ENCODE results near the gene MYOD1. TPM values are rescaled to one million over a fixed set of nuclear protein-coding genes. Genes with fewer than 3 reads are reported as not detected.
A peak's percentile ranks its signal among the peaks of the same experiment; 100 is the strongest.

MYOD1 gene
- total RNA-seq, 1 experiment from 2014 or later, result not detected

DNA sequence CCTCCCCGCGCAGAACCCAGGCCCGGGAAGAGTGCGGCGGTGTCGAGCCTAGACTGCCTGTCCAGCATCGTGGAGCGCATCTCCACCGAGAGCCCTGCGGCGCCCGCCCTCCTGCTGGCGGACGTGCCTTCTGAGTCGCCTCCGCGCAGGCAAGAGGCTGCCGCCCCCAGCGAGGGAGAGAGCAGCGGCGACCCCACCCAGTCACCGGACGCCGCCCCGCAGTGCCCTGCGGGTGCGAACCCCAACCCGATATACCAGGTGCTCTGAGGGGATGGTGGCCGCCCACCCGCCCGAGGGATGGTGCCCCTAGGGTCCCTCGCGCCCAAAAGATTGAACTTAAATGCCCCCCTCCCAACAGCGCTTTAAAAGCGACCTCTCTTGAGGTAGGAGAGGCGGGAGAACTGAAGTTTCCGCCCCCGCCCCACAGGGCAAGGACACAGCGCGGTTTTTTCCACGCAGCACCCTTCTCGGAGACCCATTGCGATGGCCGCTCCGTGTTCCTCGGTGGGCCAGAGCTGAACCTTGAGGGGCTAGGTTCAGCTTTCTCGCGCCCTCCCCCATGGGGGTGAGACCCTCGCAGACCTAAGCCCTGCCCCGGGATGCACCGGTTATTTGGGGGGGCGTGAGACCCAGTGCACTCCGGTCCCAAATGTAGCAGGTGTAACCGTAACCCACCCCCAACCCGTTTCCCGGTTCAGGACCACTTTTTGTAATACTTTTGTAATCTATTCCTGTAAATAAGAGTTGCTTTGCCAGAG, 2.0 kb downstream of the MYOD1 start:
- no peak overlapping the region for H2AFZ ChIP-seq (ENCODE audit: low read length)
- ChIA-PET POLR2A (ENCODE audit: unreplicated experiment) (no interaction called here), CTCF (no interaction called here)
- DNase-seq (no peak), ATAC-seq (no peak)
- no peak overlapping the region for H3K27ac ChIP-seq (ENCODE audit: low read length)
- 0 out of 2 replicates have a peak overlapping the region, but pooled peaks have one; percentile 7 for H3K4me2 ChIP-seq (ENCODE audit: low read length)
- no peak overlapping the region for H3K4me3 ChIP-seq (ENCODE audit: low read length)
- intact Hi-C loops (cut with micrococcal nuclease), result no loop called here
- no peaks in the 10 kb centered on the region for H3K9me2 ChIP-seq (replicated peaks; ENCODE audit: low read length)
- no peaks in the 10 kb centered on the region for H3K36me3 ChIP-seq (ENCODE audit: low read depth, low read length)
- H3K27me3 ChIP-seq (ENCODE audit: low read length), result peaks cover 47% of the 10 kb centered on the region
- H3K4me1 ChIP-seq (ENCODE audit: insufficient read depth, low read length), result no peaks in the 10 kb centered on the region
- no peak overlapping the region for H3K9ac ChIP-seq (ENCODE audit: low read length)
- BruUV-seq (replicated peaks), result no TSS peak
- H3F3A ChIP-seq (ENCODE audit: low read length, unreplicated experiment), result no peaks in the 10 kb centered on the region
- TF ChIP-seq EZH2 (IDR thresholded peaks at IDR 0.05; ENCODE audit: low read length, unreplicated experiment) (no peak), EZH2phosphoT487 (IDR thresholded peaks at IDR 0.05; ENCODE audit: borderline replicate concordance, low read length) (no peak)
- TF ChIP-seq, protein P1, sequence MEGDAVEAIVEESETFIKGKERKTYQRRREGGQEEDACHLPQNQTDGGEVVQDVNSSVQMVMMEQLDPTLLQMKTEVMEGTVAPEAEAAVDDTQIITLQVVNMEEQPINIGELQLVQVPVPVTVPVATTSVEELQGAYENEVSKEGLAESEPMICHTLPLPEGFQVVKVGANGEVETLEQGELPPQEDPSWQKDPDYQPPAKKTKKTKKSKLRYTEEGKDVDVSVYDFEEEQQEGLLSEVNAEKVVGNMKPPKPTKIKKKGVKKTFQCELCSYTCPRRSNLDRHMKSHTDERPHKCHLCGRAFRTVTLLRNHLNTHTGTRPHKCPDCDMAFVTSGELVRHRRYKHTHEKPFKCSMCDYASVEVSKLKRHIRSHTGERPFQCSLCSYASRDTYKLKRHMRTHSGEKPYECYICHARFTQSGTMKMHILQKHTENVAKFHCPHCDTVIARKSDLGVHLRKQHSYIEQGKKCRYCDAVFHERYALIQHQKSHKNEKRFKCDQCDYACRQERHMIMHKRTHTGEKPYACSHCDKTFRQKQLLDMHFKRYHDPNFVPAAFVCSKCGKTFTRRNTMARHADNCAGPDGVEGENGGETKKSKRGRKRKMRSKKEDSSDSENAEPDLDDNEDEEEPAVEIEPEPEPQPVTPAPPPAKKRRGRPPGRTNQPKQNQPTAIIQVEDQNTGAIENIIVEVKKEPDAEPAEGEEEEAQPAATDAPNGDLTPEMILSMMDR (conservative IDR thresholded peaks at IDR 0.05; ENCODE audit: low read depth, low read length), result no peak
- H3K79me2 ChIP-seq (ENCODE audit: low read length), result no peaks in the 10 kb centered on the region
- no peaks in the 10 kb centered on the region for H4K20me1 ChIP-seq (ENCODE audit: low read length)
- H3K9me3 ChIP-seq (ENCODE audit: low read length), result no peaks in the 10 kb centered on the region

DNA sequence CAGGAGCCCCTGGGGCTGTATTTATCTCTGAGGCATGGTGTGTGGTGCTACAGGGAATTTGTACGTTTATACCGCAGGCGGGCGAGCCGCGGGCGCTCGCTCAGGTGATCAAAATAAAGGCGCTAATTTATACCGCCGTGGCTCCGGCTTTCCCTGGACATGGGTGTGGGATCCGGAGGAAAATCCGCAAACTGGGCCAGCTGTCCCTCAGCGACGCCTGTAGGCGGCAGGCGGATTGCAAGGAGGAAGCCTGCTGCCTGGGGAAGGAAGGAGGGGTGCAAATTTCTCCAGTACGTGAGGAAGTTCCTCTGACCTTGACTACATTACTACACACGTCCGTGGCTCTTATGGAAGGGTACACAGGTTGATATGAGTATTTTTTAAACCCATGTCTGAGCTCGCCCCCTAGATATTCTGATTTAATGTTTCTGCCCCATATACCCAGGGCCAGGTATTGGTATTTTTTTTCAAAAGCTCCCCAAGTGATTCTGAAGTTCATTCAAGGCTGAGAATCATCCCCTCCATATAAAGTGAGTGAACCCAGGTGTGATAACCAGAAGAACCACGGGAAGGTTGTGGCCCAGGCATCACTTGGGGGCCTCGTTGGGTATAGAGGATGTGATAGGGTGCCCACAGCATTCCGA, 2.8 kb downstream of the MYOD1 start:
- CTCF ChIA-PET, result no interaction called here
- ATAC-seq (peak; percentile 63), DNase-seq (peak; percentile 60)
- Histone ChIP-seq H3K9me2 (replicated peaks; ENCODE audit: low read length) (no peaks in the 10 kb centered on the region), H3K27me3 (ENCODE audit: low read length) (peaks cover 49% of the 10 kb centered on the region), H3K79me2 (ENCODE audit: low read length) (no peaks in the 10 kb centered on the region), H3F3A (ENCODE audit: low read length, unreplicated experiment) (no peaks in the 10 kb centered on the region), H2AFZ (ENCODE audit: low read length) (no peak overlapping the region), H3K4me3 (ENCODE audit: low read length) (no peak overlapping the region), H3K36me3 (ENCODE audit: low read depth, low read length) (no peaks in the 10 kb centered on the region), H3K27ac (ENCODE audit: low read length) (no peak overlapping the region), H3K4me2 (ENCODE audit: low read length) (0 out of 2 replicates have a peak overlapping the region, but pooled peaks have one; percentile 7), H4K20me1 (ENCODE audit: low read length) (no peaks in the 10 kb centered on the region), H3K9me3 (ENCODE audit: low read length) (no peaks in the 10 kb centered on the region), H3K9ac (ENCODE audit: low read length) (no peak overlapping the region), H3K4me1 (ENCODE audit: insufficient read depth, low read length) (no peaks in the 10 kb centered on the region)
- no TSS peak for BruUV-seq (replicated peaks)
- POLR2A ChIA-PET (ENCODE audit: unreplicated experiment), result no interaction called here
- intact Hi-C loops (cut with micrococcal nuclease), result loop anchor here (2.0 kb wide), 1 partner anchor 123 kb away; no protein-coding TSS in a partner anchor
- no peak for TF ChIP-seq EZH2 (IDR thresholded peaks at IDR 0.05; ENCODE audit: low read length, unreplicated experiment)
- TF ChIP-seq, protein P1 (conservative IDR thresholded peaks at IDR 0.05; ENCODE audit: low read depth, low read length), result peak; percentile 61

All from PC-3 (cell line).